Ovary (tissue), 3 donors: ENCODE measurements around the gene CEP78.

Experiments
- CTCF ChIP-seq, 3 donors: fragments of 450-650 bp in 2 of 3; fragments of 200-600 bp in 1 of 3; IDR thresholded peaks; one replicate each; pipeline versions ENCODE4 v1.5.1 to v1.8.0; 2016 to 2022; ENCODE audit warnings: antibody characterized with exemption in 3 of 3, mild to moderate bottlenecking in 1 of 3
- EP300 ChIP-seq: sonication (generic); formaldehyde crosslinking; IDR thresholded peaks from one replicate; pipeline ENCODE4 v1.6.1; 2017; ENCODE audit warnings: antibody characterized with exemption
- POLR2A ChIP-seq: fragments of 450-650 bp; IDR thresholded peaks from one replicate; pipeline ENCODE4 v1.6.1; 2017; ENCODE audit warnings: antibody characterized with exemption, mild to moderate bottlenecking, moderate library complexity
- donor health status: DM: no; HTN: no; CAD: no.

GRCh38 chr9:78210841-78211301, 25.0 kb upstream of the CEP78 start:
- TF ChIP-seq CTCF (IDR thresholded peaks at IDR 0.05) (no peak), POLR2A (no peak), EP300 (no peak)
